GM23338 (cell line): ENCODE results near the gene ASAP2.

ENCODE experiments used
- CREB1 ChIP-seq: fragments of 250-450 bp; sonication (Bioruptor Pico); IDR thresholded peaks from 2 replicates; pipeline ENCODE4 v1.5.0; 2020; ENCODE audit warnings: low read depth, mild to moderate bottlenecking, moderate library complexity
- EZH2 ChIP-seq: fragments of 200-600 bp; sonication (generic); IDR thresholded peaks from one replicate; pipeline ENCODE4 v1.8.0; 2017; ENCODE audit warnings: antibody characterized with exemption, mild to moderate bottlenecking, low read depth; ENCODE audit not compliant: unreplicated experiment
- EZH2phosphoT487 ChIP-seq: fragments of 200-600 bp; sonication (generic); IDR thresholded peaks from one replicate; pipeline ENCODE4 v1.8.1; 2018; ENCODE audit warnings: antibody characterized with exemption; ENCODE audit not compliant: unreplicated experiment
- JUNB ChIP-seq: IDR thresholded peaks from one replicate; pipeline ENCODE4 v1.6.1; 2016; ENCODE audit warnings: antibody characterized with exemption; ENCODE audit not compliant: unreplicated experiment
- NANOG ChIP-seq: IDR thresholded peaks from 2 replicates; pipeline ENCODE4 v1.6.1; 2016; ENCODE audit warnings: antibody characterized with exemption, borderline replicate concordance
- POLR2AphosphoS5 ChIP-seq: IDR thresholded peaks from 2 replicates; pipeline ENCODE4 v1.6.1; 2016; ENCODE audit warnings: antibody characterized with exemption, low read depth
- STAT1 ChIP-seq: IDR thresholded peaks from one replicate; pipeline ENCODE4 v1.6.1; 2016; ENCODE audit warnings: antibody characterized with exemption; ENCODE audit not compliant: unreplicated experiment
- TF ChIP-seq, protein P1 (sequence below), 2 experiments: fragments of 200-600 bp in 1 of 2; sonication (generic) in 1 of 2; conservative IDR thresholded peaks; 2 replicates each; pipeline versions ENCODE4 v1.5.1 to v1.6.1; 2016 to 2017; ENCODE audit warnings: antibody characterized with exemption in 2 of 2, low read depth in 2 of 2, mild to moderate bottlenecking in 2 of 2, moderate library complexity in 1 of 2
- TF ChIP-seq, protein P2 (sequence below): IDR thresholded peaks from one replicate; pipeline ENCODE4 v1.6.1; 2018; ENCODE audit warnings: antibody characterized with exemption; ENCODE audit not compliant: unreplicated experiment
- TF ChIP-seq, protein P3 (sequence below): fragments of 250-450 bp; sonication (Bioruptor Pico); IDR thresholded peaks from 2 replicates; pipeline ENCODE4 v1.5.0; 2020; ENCODE audit warnings: mild to moderate bottlenecking, moderate library complexity

DNA sequence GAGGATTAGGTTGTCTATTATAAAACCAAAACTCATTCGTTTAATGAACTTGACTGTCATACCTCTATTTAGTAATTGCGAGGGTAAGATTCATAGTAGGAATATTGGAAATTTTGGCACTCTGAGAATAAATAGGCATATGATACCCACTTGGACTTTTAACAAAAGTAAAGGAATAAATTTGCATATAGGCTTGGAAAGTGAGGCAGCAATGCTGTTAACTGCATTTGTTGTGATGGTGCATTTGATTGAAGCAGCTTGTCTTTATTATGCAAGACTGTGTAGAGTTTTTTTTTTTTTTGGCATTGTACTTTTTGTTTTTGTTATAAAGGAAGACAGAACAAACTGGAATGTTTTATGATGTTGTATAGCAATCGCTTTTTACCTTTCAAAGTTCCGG lies 197.8 kb downstream of the ASAP2 start:
- TF ChIP-seq CREB1 (CRISPR knock-in tag) (no peak), EZH2phosphoT487 (no peak), EZH2 (no peak), STAT1 (no peak), JUNB (no peak), NANOG (no peak), POLR2AphosphoS5 (no peak)
- TF ChIP-seq, protein P1, sequence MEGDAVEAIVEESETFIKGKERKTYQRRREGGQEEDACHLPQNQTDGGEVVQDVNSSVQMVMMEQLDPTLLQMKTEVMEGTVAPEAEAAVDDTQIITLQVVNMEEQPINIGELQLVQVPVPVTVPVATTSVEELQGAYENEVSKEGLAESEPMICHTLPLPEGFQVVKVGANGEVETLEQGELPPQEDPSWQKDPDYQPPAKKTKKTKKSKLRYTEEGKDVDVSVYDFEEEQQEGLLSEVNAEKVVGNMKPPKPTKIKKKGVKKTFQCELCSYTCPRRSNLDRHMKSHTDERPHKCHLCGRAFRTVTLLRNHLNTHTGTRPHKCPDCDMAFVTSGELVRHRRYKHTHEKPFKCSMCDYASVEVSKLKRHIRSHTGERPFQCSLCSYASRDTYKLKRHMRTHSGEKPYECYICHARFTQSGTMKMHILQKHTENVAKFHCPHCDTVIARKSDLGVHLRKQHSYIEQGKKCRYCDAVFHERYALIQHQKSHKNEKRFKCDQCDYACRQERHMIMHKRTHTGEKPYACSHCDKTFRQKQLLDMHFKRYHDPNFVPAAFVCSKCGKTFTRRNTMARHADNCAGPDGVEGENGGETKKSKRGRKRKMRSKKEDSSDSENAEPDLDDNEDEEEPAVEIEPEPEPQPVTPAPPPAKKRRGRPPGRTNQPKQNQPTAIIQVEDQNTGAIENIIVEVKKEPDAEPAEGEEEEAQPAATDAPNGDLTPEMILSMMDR (conservative IDR thresholded peaks at IDR 0.05; ENCODE audit: low read depth in 2 of 2), result no peak
- TF ChIP-seq, protein P2, sequence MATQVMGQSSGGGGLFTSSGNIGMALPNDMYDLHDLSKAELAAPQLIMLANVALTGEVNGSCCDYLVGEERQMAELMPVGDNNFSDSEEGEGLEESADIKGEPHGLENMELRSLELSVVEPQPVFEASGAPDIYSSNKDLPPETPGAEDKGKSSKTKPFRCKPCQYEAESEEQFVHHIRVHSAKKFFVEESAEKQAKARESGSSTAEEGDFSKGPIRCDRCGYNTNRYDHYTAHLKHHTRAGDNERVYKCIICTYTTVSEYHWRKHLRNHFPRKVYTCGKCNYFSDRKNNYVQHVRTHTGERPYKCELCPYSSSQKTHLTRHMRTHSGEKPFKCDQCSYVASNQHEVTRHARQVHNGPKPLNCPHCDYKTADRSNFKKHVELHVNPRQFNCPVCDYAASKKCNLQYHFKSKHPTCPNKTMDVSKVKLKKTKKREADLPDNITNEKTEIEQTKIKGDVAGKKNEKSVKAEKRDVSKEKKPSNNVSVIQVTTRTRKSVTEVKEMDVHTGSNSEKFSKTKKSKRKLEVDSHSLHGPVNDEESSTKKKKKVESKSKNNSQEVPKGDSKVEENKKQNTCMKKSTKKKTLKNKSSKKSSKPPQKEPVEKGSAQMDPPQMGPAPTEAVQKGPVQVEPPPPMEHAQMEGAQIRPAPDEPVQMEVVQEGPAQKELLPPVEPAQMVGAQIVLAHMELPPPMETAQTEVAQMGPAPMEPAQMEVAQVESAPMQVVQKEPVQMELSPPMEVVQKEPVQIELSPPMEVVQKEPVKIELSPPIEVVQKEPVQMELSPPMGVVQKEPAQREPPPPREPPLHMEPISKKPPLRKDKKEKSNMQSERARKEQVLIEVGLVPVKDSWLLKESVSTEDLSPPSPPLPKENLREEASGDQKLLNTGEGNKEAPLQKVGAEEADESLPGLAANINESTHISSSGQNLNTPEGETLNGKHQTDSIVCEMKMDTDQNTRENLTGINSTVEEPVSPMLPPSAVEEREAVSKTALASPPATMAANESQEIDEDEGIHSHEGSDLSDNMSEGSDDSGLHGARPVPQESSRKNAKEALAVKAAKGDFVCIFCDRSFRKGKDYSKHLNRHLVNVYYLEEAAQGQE, result no peak
- TF ChIP-seq, protein P3, sequence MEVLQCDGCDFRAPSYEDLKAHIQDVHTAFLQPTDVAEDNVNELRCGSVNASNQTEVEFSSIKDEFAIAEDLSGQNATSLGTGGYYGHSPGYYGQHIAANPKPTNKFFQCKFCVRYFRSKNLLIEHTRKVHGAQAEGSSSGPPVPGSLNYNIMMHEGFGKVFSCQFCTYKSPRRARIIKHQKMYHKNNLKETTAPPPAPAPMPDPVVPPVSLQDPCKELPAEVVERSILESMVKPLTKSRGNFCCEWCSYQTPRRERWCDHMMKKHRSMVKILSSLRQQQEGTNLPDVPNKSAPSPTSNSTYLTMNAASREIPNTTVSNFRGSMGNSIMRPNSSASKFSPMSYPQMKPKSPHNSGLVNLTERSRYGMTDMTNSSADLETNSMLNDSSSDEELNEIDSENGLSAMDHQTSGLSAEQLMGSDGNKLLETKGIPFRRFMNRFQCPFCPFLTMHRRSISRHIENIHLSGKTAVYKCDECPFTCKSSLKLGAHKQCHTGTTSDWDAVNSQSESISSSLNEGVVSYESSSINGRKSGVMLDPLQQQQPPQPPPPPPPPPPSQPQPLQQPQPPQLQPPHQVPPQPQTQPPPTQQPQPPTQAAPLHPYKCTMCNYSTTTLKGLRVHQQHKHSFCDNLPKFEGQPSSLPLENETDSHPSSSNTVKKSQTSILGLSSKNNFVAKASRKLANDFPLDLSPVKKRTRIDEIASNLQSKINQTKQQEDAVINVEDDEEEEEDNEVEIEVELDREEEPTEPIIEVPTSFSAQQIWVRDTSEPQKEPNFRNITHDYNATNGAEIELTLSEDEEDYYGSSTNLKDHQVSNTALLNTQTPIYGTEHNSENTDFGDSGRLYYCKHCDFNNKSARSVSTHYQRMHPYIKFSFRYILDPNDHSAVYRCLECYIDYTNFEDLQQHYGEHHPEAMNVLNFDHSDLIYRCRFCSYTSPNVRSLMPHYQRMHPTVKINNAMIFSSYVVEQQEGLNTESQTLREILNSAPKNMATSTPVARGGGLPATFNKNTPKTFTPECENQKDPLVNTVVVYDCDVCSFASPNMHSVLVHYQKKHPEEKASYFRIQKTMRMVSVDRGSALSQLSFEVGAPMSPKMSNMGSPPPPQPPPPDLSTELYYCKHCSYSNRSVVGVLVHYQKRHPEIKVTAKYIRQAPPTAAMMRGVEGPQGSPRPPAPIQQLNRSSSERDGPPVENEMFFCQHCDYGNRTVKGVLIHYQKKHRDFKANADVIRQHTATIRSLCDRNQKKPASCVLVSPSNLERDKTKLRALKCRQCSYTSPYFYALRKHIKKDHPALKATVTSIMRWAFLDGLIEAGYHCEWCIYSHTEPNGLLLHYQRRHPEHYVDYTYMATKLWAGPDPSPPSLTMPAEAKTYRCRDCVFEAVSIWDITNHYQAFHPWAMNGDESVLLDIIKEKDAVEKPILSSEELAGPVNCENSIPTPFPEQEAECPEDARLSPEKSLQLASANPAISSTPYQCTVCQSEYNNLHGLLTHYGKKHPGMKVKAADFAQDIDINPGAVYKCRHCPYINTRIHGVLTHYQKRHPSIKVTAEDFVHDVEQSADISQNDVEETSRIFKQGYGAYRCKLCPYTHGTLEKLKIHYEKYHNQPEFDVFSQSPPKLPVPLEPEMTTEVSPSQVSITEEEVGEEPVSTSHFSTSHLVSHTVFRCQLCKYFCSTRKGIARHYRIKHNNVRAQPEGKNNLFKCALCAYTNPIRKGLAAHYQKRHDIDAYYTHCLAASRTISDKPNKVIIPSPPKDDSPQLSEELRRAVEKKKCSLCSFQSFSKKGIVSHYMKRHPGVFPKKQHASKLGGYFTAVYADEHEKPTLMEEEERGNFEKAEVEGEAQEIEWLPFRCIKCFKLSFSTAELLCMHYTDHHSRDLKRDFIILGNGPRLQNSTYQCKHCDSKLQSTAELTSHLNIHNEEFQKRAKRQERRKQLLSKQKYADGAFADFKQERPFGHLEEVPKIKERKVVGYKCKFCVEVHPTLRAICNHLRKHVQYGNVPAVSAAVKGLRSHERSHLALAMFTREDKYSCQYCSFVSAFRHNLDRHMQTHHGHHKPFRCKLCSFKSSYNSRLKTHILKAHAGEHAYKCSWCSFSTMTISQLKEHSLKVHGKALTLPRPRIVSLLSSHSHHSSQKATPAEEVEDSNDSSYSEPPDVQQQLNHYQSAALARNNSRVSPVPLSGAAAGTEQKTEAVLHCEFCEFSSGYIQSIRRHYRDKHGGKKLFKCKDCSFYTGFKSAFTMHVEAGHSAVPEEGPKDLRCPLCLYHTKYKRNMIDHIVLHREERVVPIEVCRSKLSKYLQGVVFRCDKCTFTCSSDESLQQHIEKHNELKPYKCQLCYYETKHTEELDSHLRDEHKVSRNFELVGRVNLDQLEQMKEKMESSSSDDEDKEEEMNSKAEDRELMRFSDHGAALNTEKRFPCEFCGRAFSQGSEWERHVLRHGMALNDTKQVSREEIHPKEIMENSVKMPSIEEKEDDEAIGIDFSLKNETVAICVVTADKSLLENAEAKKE (CRISPR knock-in tag), result no peak
